HCT116 (cell line): ENCODE data around the gene IRF4. TPM values are rescaled to one million over a fixed set of nuclear protein-coding genes. Genes with fewer than 3 reads are reported as not detected.

Source experiments
- ATAC-seq: fragments of 200-7000 bp; cut with Tn5 transposase; 2 replicates; pipeline ENCODE4 v1.9.1; 2020; ENCODE audit warnings: mild to moderate bottlenecking, moderate library complexity
- BruUV-seq: library from RNA; stranded (reverse); fragments of 400-500 nt; replicated peaks from 2 replicates; lab custom pipeline; 2021; lab: Mats Ljungman, UMichigan
- CTCF ChIA-PET: fragments of 300-600 bp; sonication (Branson Sonifier 250); formaldehyde crosslinking; loops from one replicate; lab custom pipeline; 2021; ENCODE audit warnings: antibody characterized with exemption; lab: Charles Lee
- POLR2A ChIA-PET: fragments of 300-600, 350-600 bp; sonication (Branson Sonifier 250); formaldehyde crosslinking; loops from one replicate; lab custom pipeline; 2021; ENCODE audit warnings: antibody characterized with exemption; lab: Charles Lee
- RAD21 ChIA-PET, 2 experiments: fragments of 300-600 bp; sonication (Branson Sonifier 250); formaldehyde crosslinking; loops; one replicate each; lab custom pipeline; 2023; ENCODE audit warnings: low total read pairs in 2 of 2; ENCODE audit not compliant: uncharacterized antibody in 2 of 2, unreplicated experiment in 2 of 2, low non-redundant PET in 1 of 2; lab: Charles Lee
- DNase-seq: peaks from one replicate; pipeline ENCODE4 v3.0.0-alpha.2; 2010; ENCODE audit warnings: low read depth, low spot score
- H2AFZ ChIP-seq: fragments of 200-600 bp; shearing (Covaris generic), sonication (generic); 2 replicates; pipeline ENCODE4 v1.6.1; 2017; ENCODE audit warnings: low read depth, mixed run types, mixed read lengths, antibody characterized with exemption, low read length; ENCODE audit not compliant: poor library complexity, severe bottlenecking
- H3K27ac ChIP-seq: 2 replicates; pipeline ENCODE4 v1.5.1; 2012; ENCODE audit warnings: low read depth, low read length
- H3K27me3 ChIP-seq: fragments of 200-600 bp; sonication (generic); 2 replicates; pipeline ENCODE4 v1.6.1; 2016; ENCODE audit warnings: mixed run types, low read length, mixed read lengths; ENCODE audit not compliant: insufficient read depth
- H3K36me3 ChIP-seq, 2 experiments: fragments of 200-500 bp in 1 of 2; fragments of 200-600 bp in 1 of 2; sonication (Bioruptor generic) in 1 of 2; sonication (generic) in 1 of 2; 2 replicates each; pipeline versions ENCODE4 v1.5.1 to v1.6.1; 2014 to 2016; ENCODE audit warnings: low read length in 2 of 2, inconsistent platforms in 1 of 2, mixed read lengths in 1 of 2, mixed run types in 1 of 2; ENCODE audit not compliant: insufficient read depth in 2 of 2, control insufficient read depth in 1 of 2
- H3K4me1 ChIP-seq, 2 experiments: fragments of 200-600 bp in 1 of 2; sonication (generic) in 1 of 2; 2 replicates each; pipeline versions ENCODE4 v1.5.1 to v1.6.1; 2012 to 2017; ENCODE audit warnings: low read length in 2 of 2, inconsistent platforms in 1 of 2, mild to moderate bottlenecking in 1 of 2, mixed read lengths in 1 of 2, mixed run types in 1 of 2, moderate library complexity in 1 of 2; ENCODE audit not compliant: insufficient read depth in 2 of 2, control insufficient read depth in 1 of 2
- H3K4me2 ChIP-seq: fragments of 200-600 bp; sonication (generic); 2 replicates; pipeline ENCODE4 v1.6.1; 2017; ENCODE audit warnings: mixed run types, low read length, mixed read lengths
- H3K4me3 ChIP-seq, 2 experiments: fragments of 200-600 bp in 1 of 2; sonication (generic) in 1 of 2; replicated peaks in 1 of 2; 2 replicates each; pipeline ENCODE4 v1.5.1; 2011 to 2016; ENCODE audit warnings: low read length in 2 of 2, control low read depth in 1 of 2, low read depth in 1 of 2, mild to moderate bottlenecking in 1 of 2, mixed read lengths in 1 of 2, mixed run types in 1 of 2
- H3K79me2 ChIP-seq: fragments of 200-600 bp; sonication (generic); 2 replicates; pipeline ENCODE4 v1.6.1; 2017; ENCODE audit warnings: mild to moderate bottlenecking, mixed run types, low read length, moderate library complexity, mixed read lengths; ENCODE audit not compliant: insufficient read depth
- H3K9ac ChIP-seq: fragments of 200-600 bp; sonication (generic); 2 replicates; pipeline ENCODE4 v1.6.1; 2016; ENCODE audit warnings: low read length, mixed read lengths
- H3K9me2 ChIP-seq: fragments of 200-600 bp; sonication (generic), shearing (Covaris generic); 2 replicates; pipeline ENCODE4 v1.6.1; 2017; ENCODE audit warnings: mixed run types, mild to moderate bottlenecking, moderate library complexity; ENCODE audit not compliant: insufficient read depth
- H3K9me3 ChIP-seq, 2 experiments: fragments of 200-500 bp in 1 of 2; fragments of 200-600 bp in 1 of 2; sonication (Bioruptor generic) in 1 of 2; sonication (generic) in 1 of 2; 2 replicates each; pipeline ENCODE4 v1.6.1; 2014 to 2017; ENCODE audit warnings: low read length in 2 of 2, mixed read lengths in 2 of 2, inconsistent platforms in 1 of 2, low read depth in 1 of 2, mild to moderate bottlenecking in 1 of 2, mixed run types in 1 of 2, moderate library complexity in 1 of 2; ENCODE audit not compliant: control insufficient read depth in 1 of 2, insufficient read depth in 1 of 2
- H4K20me1 ChIP-seq: fragments of 200-600 bp; sonication (generic), shearing (Covaris generic); 2 replicates; pipeline ENCODE4 v1.6.1; 2017; ENCODE audit warnings: mixed run types, mild to moderate bottlenecking, moderate library complexity; ENCODE audit not compliant: insufficient read depth
- CEBPB ChIP-seq: IDR thresholded peaks from 2 replicates; pipeline ENCODE4 v1.6.1; 2012; ENCODE audit warnings: low read depth
- EGR1 ChIP-seq: IDR thresholded peaks from 2 replicates; pipeline ENCODE4 v1.6.1; 2012; ENCODE audit warnings: low read depth
- EZH2 ChIP-seq: fragments of 200-600 bp; sonication (generic); IDR thresholded peaks from 2 replicates; pipeline ENCODE4 v1.6.1; 2017; ENCODE audit warnings: antibody characterized with exemption, mixed run types
- EZH2phosphoT487 ChIP-seq: fragments of 200-600 bp; IDR thresholded peaks from 2 replicates; pipeline ENCODE4 v1.6.1; 2018; ENCODE audit warnings: antibody characterized with exemption, borderline replicate concordance
- FOSL1 ChIP-seq: IDR thresholded peaks from 2 replicates; pipeline ENCODE4 v1.6.1; 2012; ENCODE audit warnings: low read depth
- JUND ChIP-seq: IDR thresholded peaks from 2 replicates; pipeline ENCODE4 v1.6.1; 2012
- POLR2A ChIP-seq: IDR thresholded peaks from 2 replicates; pipeline ENCODE4 v1.7.0; 2011; ENCODE audit warnings: borderline replicate concordance; ENCODE audit not compliant: insufficient read depth, insufficient read length; ENCODE audit errors: extremely low read depth
- POLR2AphosphoS5 ChIP-seq: IDR thresholded peaks from 2 replicates; pipeline ENCODE4 v1.6.1; 2011; ENCODE audit warnings: mild to moderate bottlenecking, low read depth, low read length, moderate library complexity
- RAD21 ChIP-seq: IDR thresholded peaks from 2 replicates; pipeline ENCODE4 v1.6.1; 2012; ENCODE audit warnings: low read depth, mild to moderate bottlenecking
- SIN3A ChIP-seq: IDR thresholded peaks from 2 replicates; pipeline ENCODE4 v1.6.1; 2012; ENCODE audit warnings: low read depth
- SP1 ChIP-seq: IDR thresholded peaks from 2 replicates; pipeline ENCODE4 v1.6.1; 2012; ENCODE audit warnings: low read depth
- SRF ChIP-seq: IDR thresholded peaks from 2 replicates; pipeline ENCODE4 v1.6.1; 2012; ENCODE audit warnings: low read depth
- TCF7L2 ChIP-seq: IDR thresholded peaks from 2 replicates; pipeline ENCODE4 v1.7.0; 2011; ENCODE audit warnings: borderline replicate concordance, inconsistent platforms; ENCODE audit not compliant: insufficient read depth, insufficient read length; ENCODE audit errors: extremely low read depth
- YY1 ChIP-seq: IDR thresholded peaks from 2 replicates; pipeline ENCODE4 v1.6.1; 2011; ENCODE audit warnings: low read length, low read depth, moderate library complexity, mild to moderate bottlenecking; ENCODE audit not compliant: insufficient replicate concordance; ENCODE audit errors: extremely low read depth
- ZFX ChIP-seq: fragments of 450-650 bp; IDR thresholded peaks from 2 replicates; pipeline ENCODE4 v1.6.1; 2017
- ZNF274 ChIP-seq: fragments of 200-500 bp; sonication (Bioruptor generic); IDR thresholded peaks from 2 replicates; pipeline ENCODE4 v1.6.1; 2014; ENCODE audit warnings: mild to moderate bottlenecking, low read depth, low read length, inconsistent platforms
- intact Hi-C: fragments of 100-400 bp; cut with micrococcal nuclease; formaldehyde crosslinking; loops from 2 replicates; pipeline ENCODE4 v1.10.0; 2022
- total RNA-seq: library from RNA; stranded (reverse); gene quantifications from one replicate; pipeline ENCODE4 v1.2.1, GENCODE V29; 2021; ENCODE audit not compliant: unreplicated experiment
- TF ChIP-seq, protein P1 (sequence below): IDR thresholded peaks from 2 replicates; pipeline ENCODE4 v1.6.1; 2011; ENCODE audit warnings: mild to moderate bottlenecking, low read length, moderate library complexity; ENCODE audit not compliant: insufficient replicate concordance; ENCODE audit errors: extremely low read depth
- TF ChIP-seq, protein P2 (sequence below): IDR thresholded peaks from 2 replicates; pipeline ENCODE4 v1.6.1; 2012; ENCODE audit warnings: low read depth
- TF ChIP-seq, protein P3 (sequence below): IDR thresholded peaks from 2 replicates; pipeline ENCODE4 v1.6.1; 2012

IRF4 gene
- total RNA-seq, 1 experiment from 2014 or later = 1.2 TPM

DNA sequence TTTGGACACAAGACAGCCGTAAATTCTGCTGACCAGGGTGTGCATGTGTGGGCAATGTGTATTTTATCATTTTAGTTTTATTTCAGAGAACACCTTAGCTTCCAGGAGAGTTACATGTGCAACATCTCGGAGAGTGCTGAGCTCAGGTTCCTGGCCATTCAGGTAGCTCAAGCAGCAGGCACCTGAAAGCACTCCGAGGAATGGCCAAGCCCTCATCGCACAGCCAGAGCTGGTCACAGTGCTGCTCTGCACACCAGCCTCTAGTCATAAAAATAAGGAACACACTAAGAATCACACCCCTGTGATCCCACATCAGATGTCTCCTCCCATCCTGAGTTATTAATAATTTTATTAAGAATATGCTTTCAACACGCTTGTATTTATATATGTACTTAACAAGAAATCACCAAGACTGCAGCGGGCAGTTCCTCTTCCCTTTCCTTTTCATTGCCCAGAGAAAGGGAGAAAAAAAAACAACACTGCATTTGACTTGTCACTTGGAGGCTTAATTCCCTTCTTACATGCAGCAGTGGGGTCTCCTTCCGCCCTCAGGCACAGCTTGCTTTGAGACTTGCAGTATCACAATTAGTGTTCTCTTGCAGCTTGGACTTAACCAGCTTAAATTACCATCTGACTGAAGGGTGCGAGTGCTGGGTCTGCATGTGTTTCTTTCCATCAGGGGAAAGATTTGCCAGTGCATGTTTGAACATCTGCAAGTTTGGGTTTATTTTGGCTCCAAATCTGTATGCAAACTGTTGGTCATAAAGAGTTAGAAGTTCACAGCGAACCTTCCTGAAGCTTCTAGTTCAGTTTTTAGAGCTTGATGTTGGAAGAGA lies 36.0 kb upstream of the IRF4 start:
- no peak overlapping the region for H3K4me3 ChIP-seq
- H4K20me1 ChIP-seq = no peaks in the 10 kb centered on the region
- BruUV-seq = no TSS peak
- no peaks in the 10 kb centered on the region for H3K9me2 ChIP-seq
- no peak overlapping the region for H3K4me2 ChIP-seq
- TF ChIP-seq EZH2phosphoT487 = no peak
- TF ChIP-seq, protein P1, sequence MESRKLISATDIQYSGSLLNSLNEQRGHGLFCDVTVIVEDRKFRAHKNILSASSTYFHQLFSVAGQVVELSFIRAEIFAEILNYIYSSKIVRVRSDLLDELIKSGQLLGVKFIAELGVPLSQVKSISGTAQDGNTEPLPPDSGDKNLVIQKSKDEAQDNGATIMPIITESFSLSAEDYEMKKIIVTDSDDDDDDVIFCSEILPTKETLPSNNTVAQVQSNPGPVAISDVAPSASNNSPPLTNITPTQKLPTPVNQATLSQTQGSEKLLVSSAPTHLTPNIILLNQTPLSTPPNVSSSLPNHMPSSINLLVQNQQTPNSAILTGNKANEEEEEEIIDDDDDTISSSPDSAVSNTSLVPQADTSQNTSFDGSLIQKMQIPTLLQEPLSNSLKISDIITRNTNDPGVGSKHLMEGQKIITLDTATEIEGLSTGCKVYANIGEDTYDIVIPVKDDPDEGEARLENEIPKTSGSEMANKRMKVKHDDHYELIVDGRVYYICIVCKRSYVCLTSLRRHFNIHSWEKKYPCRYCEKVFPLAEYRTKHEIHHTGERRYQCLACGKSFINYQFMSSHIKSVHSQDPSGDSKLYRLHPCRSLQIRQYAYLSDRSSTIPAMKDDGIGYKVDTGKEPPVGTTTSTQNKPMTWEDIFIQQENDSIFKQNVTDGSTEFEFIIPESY = no peak
- TF ChIP-seq POLR2A = no peak
- TF ChIP-seq EGR1 = no peak
- TF ChIP-seq CEBPB = no peak
- TF ChIP-seq SIN3A = no peak
- no peak for TF ChIP-seq ZNF274
- no peak for TF ChIP-seq YY1
- no peak for TF ChIP-seq SP1
- TF ChIP-seq, protein P2, sequence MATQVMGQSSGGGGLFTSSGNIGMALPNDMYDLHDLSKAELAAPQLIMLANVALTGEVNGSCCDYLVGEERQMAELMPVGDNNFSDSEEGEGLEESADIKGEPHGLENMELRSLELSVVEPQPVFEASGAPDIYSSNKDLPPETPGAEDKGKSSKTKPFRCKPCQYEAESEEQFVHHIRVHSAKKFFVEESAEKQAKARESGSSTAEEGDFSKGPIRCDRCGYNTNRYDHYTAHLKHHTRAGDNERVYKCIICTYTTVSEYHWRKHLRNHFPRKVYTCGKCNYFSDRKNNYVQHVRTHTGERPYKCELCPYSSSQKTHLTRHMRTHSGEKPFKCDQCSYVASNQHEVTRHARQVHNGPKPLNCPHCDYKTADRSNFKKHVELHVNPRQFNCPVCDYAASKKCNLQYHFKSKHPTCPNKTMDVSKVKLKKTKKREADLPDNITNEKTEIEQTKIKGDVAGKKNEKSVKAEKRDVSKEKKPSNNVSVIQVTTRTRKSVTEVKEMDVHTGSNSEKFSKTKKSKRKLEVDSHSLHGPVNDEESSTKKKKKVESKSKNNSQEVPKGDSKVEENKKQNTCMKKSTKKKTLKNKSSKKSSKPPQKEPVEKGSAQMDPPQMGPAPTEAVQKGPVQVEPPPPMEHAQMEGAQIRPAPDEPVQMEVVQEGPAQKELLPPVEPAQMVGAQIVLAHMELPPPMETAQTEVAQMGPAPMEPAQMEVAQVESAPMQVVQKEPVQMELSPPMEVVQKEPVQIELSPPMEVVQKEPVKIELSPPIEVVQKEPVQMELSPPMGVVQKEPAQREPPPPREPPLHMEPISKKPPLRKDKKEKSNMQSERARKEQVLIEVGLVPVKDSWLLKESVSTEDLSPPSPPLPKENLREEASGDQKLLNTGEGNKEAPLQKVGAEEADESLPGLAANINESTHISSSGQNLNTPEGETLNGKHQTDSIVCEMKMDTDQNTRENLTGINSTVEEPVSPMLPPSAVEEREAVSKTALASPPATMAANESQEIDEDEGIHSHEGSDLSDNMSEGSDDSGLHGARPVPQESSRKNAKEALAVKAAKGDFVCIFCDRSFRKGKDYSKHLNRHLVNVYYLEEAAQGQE = no peak
- TF ChIP-seq TCF7L2 = no peak
- no peak for TF ChIP-seq ZFX
- TF ChIP-seq, protein P3, sequence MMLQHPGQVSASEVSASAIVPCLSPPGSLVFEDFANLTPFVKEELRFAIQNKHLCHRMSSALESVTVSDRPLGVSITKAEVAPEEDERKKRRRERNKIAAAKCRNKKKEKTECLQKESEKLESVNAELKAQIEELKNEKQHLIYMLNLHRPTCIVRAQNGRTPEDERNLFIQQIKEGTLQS = no peak
- no peak for TF ChIP-seq RAD21
- TF ChIP-seq JUND = no peak
- TF ChIP-seq POLR2AphosphoS5 = no peak
- TF ChIP-seq EZH2 = no peak
- TF ChIP-seq SRF = no peak
- TF ChIP-seq FOSL1 = no peak
- no peaks in the 10 kb centered on the region for H3K27me3 ChIP-seq
- ChIA-PET POLR2A (no interaction called here), RAD21 (no interaction called here), CTCF (no interaction called here)
- H3K36me3 ChIP-seq = no peaks in the 10 kb centered on the region
- no peak overlapping the region for H2AFZ ChIP-seq
- H3K9ac ChIP-seq = no peak overlapping the region
- no peaks in the 10 kb centered on the region for H3K4me1 ChIP-seq
- H3K79me2 ChIP-seq = no peaks in the 10 kb centered on the region
- intact Hi-C loops = no loop called here
- DNase-seq (no peak), ATAC-seq (no peak)
- no peak overlapping the region for H3K27ac ChIP-seq
- H3K9me3 ChIP-seq = peaks cover 0 to 6% of the 10 kb centered on the region in 2 experiments; a peak in 2 of 4 replicates
